COR-L47 (cell line): ENCODE measurements around the gene LIFR.

Experiments used
- DNase-seq: peaks from one replicate; lab custom pipeline; 2025; lab: John Stamatoyannopoulos, UW

The LIFR gene

GRCh38 chr5:38434966-38435705 is 121.3 kb downstream of the LIFR start:
- no peak for DNase-seq

GRCh38 chr5:38433160-38433861 is 123.1 kb downstream of the LIFR start:
- no peak for DNase-seq

GRCh38 chr5:38431242-38431853 is 125.1 kb downstream of the LIFR start:
- DNase-seq = no peak

GRCh38 chr5:38426986-38427950 is 129.2 kb downstream of the LIFR start:
- no peak for DNase-seq

- no peak for DNase-seq
Measured at GRCh38 chr5:38426490-38426889, 130.0 kb downstream of the LIFR start.
